GM12891 (cell line): ENCODE results near the gene EXOC4.

Experiments used
- PAX5 ChIP-seq: IDR thresholded peaks from 2 replicates; pipeline ENCODE4 v1.6.1; 2011; ENCODE audit warnings: low read length, moderate library complexity, mild to moderate bottlenecking; ENCODE audit not compliant: insufficient read depth, severe bottlenecking
- POLR2A ChIP-seq: IDR thresholded peaks from 2 replicates; pipeline ENCODE4 v1.6.1; 2011; ENCODE audit warnings: low read depth, low read length, control low read depth

GRCh38 chr7:133408212-133408611 is 155.3 kb downstream of the EXOC4 start:
- TF ChIP-seq PAX5 (no peak), POLR2A (no peak)
